ENCODE data around the gene SP5. TPM values are rescaled to one million over a fixed set of nuclear protein-coding genes. Genes with fewer than 3 reads are reported as not detected.

The SP5 gene
- total RNA-seq, 1 donor from 2014 or later, result 2.5 TPM

DNA sequence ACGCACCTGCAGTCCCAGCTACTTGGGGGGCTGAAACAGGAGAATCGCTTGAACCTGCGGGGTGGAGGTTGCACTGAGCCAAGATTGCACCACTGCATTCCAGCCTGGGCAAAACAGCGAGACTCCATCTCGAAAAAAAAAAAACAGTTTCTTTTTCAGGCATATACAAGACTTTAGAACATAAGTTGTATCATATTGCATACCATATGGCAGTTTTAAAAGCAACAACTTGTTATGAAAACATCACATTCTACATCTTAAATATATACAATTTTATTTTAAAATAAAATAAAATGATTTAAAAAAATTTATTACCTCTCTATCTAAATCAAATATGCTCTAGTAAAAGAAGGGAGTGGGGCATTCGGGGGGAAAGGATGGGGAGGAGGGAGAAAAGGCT lies 39.4 kb upstream of the SP5 start:
- no peak for DNase-seq
- Histone ChIP-seq H3K4me1 (no peaks in the 10 kb centered on the region), H3K4me3 (no peak overlapping the region), H3K27ac (no peak overlapping the region), H3K27me3 (no peaks in the 10 kb centered on the region), H3K9me3 (no peaks in the 10 kb centered on the region), H3K36me3 (no peaks in the 10 kb centered on the region)
- intact Hi-C loops (cut with DNase I), result no loop called here
- ATAC-seq, result no peak
- TF ChIP-seq, protein P1, sequence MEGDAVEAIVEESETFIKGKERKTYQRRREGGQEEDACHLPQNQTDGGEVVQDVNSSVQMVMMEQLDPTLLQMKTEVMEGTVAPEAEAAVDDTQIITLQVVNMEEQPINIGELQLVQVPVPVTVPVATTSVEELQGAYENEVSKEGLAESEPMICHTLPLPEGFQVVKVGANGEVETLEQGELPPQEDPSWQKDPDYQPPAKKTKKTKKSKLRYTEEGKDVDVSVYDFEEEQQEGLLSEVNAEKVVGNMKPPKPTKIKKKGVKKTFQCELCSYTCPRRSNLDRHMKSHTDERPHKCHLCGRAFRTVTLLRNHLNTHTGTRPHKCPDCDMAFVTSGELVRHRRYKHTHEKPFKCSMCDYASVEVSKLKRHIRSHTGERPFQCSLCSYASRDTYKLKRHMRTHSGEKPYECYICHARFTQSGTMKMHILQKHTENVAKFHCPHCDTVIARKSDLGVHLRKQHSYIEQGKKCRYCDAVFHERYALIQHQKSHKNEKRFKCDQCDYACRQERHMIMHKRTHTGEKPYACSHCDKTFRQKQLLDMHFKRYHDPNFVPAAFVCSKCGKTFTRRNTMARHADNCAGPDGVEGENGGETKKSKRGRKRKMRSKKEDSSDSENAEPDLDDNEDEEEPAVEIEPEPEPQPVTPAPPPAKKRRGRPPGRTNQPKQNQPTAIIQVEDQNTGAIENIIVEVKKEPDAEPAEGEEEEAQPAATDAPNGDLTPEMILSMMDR (IDR thresholded peaks at IDR 0.05), result no peak

- TF ChIP-seq, protein P1 (IDR thresholded peaks at IDR 0.05), result no peak
- Histone ChIP-seq H3K4me3 (no peak overlapping the region), H3K36me3 (no peaks in the 10 kb centered on the region), H3K27ac (no peak overlapping the region), H3K27me3 (no peaks in the 10 kb centered on the region), H3K4me1 (no peaks in the 10 kb centered on the region), H3K9me3 (no peaks in the 10 kb centered on the region)
- ATAC-seq (peak; percentile 59), DNase-seq (no peak)
- intact Hi-C loops (cut with DNase I), result no loop called here
Observed at GRCh38 chr2:170679607-170680079, 35.5 kb upstream of the SP5 start.

GRCh38 chr2:170680172-170680941 lies 34.8 kb upstream of the SP5 start:
- H3K4me3 ChIP-seq, result no peak overlapping the region
- H3K36me3 ChIP-seq, result no peaks in the 10 kb centered on the region
- intact Hi-C loops (cut with DNase I), result no loop called here
- H3K4me1 ChIP-seq, result no peaks in the 10 kb centered on the region
- ATAC-seq, result no peak
- no peaks in the 10 kb centered on the region for H3K9me3 ChIP-seq
- H3K27ac ChIP-seq, result no peak overlapping the region
- DNase-seq, result no peak
- TF ChIP-seq, protein P1 (IDR thresholded peaks at IDR 0.05), result no peak
- no peaks in the 10 kb centered on the region for H3K27me3 ChIP-seq

DNA sequence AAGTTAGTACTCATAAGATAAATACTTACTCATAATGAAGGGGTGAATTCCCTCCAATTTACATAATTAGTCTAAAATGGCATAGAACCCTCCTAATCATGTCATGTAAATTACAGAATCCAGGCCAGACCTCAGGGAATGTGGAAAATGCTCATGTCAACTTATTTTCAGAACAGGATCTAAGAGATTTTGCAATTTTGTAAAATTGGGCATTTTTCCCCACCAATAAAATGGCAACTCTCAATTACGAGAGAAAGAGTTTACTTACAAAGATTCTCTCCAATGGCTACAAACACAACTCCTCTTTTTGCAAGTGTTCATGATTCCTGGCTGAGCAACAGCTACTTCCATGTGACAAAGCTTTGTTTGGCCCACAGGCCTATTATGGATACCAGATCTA lies 33.8 kb upstream of the SP5 start:
- DNase-seq, result no peak
- Histone ChIP-seq H3K36me3 (no peaks in the 10 kb centered on the region), H3K9me3 (no peaks in the 10 kb centered on the region), H3K27ac (no peak overlapping the region), H3K27me3 (no peaks in the 10 kb centered on the region), H3K4me1 (no peaks in the 10 kb centered on the region), H3K4me3 (no peak overlapping the region)
- TF ChIP-seq, protein P1 (IDR thresholded peaks at IDR 0.05), result no peak
- ATAC-seq, result no peak
- intact Hi-C loops (cut with DNase I), result no loop called here

DNA sequence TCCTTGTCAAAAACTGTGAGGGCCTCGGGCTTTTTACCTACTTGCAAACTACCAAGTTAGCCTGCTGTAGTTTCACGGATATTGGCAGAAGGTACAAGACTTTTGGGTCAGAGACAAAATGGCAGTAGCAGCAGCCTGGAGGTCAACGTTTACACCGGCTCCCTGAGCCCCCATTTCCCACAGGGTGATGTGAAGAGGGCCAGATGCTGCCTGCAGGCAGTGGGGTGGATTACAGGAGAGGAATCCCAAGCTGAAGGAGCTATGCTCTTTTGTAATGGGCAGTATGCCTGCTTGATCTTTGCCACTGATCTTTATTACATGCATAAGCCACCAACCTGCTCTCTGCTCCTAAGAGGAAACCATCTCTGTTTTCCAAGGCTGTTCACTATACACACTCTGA lies 29.5 kb upstream of the SP5 start:
- H3K27ac ChIP-seq, result no peak overlapping the region
- DNase-seq (no peak), ATAC-seq (no peak)
- H3K27me3 ChIP-seq, result no peaks in the 10 kb centered on the region
- no peaks in the 10 kb centered on the region for H3K4me1 ChIP-seq
- intact Hi-C loops (cut with DNase I), result no loop called here
- no peak overlapping the region for H3K4me3 ChIP-seq
- TF ChIP-seq, protein P1 (IDR thresholded peaks at IDR 0.05), result no peak
- H3K9me3 ChIP-seq, result no peaks in the 10 kb centered on the region
- H3K36me3 ChIP-seq, result no peaks in the 10 kb centered on the region
